Right lung (tissue), 5 donors: ENCODE data around the gene SLC4A5. TPM values are rescaled to one million over a fixed set of nuclear protein-coding genes. Genes with fewer than 3 reads are reported as not detected.
A peak's percentile ranks its signal among the peaks of the same experiment; 100 is the strongest.
"Not testable (repeated sequence)": the region's sequence is repeated elsewhere in the genome, so short reads cannot be mapped to it uniquely, and the experiment has no call there.

ENCODE experiments used
- DNase-seq, 2 donors: peaks; one replicate each; pipeline ENCODE4 v3.0.0-alpha.2; 2013
- polyA plus RNA-seq, 5 donors: library from polyadenylated mRNA; unstranded; fragments of 120-200 nt; gene quantifications; one replicate each; pipeline versions ENCODE4 v1.2.1 to v1.2.3, GENCODE V29; 2013; ENCODE audit warnings: inconsistent platforms in 1 of 5, low replicate concordance in 1 of 5; ENCODE audit not compliant: insufficient read length in 5 of 5, insufficient read depth in 1 of 5

SLC4A5 gene
- polyA plus RNA-seq, 5 donors: 5.2 to 9.9 (median 8.5) TPM

DNA sequence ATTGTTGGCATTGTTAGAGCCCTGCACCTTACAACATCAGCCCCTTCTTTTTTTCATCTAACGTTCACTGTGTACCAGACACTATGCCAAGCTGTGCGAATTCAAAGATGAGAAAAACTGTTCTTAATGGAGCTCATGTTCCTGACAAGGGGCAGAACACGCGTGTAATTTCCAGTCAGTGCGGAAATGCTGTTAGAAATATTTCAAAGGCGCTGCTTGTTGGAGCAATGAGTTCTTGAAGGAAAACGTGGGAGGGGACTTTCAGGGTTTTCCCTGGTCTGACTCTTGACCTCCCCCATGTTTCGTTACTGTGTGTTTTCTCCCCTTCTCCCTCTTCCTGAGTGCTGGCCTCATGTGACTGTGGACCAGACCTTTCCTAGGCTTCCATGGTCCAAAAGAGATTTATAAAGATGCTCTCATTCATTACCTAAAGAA, 143.3 kb downstream of the SLC4A5 start:
- DNase-seq: no peak

DNA sequence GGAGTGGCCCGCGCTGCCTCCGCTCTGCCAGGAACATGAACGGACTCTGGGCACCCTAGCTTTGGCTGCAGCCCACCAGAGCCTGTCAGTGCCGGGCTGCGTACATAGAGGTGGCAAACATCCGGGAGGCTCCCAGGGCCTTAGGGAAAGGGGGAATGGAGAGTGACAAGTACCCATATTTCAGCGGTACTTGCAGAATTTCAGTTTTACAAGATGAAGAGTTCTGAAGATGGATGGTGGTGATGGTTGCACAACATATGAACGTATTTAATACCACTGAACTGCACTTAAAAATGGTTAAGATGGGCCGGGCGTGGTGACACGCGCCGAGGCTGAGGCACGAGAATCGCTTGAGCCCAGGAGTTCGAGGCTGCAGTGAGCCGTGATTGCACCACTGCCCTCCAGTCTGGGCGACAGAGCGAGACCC, 143.9 kb downstream of the SLC4A5 start:
- DNase-seq: no peak

DNA sequence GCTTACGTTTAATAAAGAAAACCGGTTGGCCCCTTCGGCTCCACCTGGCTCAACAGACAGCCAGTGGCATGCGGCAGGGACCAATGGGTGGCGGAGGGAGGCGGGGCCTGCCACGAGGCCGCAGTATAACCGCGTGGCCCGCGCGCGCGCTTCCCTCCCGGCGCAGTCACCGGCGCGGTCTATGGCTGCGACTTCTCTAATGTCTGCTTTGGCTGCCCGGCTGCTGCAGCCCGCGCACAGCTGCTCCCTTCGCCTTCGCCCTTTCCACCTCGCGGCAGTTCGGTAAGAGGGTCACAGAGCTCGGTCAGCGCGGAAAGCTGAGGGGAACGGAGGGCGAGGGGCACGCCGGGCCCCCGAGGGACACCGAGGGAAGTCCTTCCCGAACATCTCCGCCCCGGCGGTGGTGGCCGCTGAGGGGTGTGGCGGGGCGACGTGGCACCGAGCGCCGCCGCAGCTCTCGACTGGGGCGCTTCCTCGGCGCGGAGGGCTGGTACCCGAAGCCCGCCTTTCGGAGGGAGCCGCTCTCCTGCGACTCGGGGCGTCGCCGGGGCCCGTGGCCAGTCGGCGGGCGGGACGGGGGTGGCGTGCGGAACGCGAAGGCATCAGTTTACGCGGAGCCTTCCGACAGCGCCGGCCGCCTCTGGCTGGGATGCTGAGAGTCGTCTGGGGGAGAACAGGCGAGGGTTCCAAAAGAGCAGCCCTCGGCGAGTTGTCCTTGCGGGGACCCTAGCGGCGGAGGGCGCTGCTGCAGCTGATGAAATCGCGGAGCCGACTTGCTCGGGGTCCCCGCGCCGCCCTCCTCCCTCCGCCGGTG, 144.5 kb downstream of the SLC4A5 start, which contains the start of gene MTHFD2:
Gene MTHFD2, plus strand, starts transcription at position 155 of the 814 bp plus-strand sequence. Its CDS starts 27 bp downstream, at position 182.
- DNase-seq: peak; percentile 82 to 84

DNA sequence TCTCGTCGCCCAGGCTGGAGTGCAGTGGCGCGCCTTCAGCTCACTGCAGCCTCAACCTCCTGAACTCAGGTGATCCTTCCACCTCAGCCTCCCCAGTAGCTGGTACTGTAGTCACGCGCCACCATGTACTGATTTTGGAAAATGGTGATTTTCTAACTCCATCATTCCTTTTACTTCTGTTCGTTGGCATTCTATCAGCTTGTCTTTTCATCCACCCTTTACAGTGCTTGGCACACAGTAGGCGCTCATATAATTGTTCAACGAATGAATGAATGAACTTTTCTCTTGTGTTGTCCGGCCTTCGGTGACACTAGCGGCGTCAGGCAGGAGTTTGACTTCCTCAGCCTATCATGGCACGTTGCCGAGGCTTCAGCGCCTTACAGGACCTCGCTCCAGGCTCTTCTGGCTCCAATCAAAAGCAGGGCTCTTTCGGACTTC, 145.2 kb downstream of the SLC4A5 start:
- no peak for DNase-seq

DNA sequence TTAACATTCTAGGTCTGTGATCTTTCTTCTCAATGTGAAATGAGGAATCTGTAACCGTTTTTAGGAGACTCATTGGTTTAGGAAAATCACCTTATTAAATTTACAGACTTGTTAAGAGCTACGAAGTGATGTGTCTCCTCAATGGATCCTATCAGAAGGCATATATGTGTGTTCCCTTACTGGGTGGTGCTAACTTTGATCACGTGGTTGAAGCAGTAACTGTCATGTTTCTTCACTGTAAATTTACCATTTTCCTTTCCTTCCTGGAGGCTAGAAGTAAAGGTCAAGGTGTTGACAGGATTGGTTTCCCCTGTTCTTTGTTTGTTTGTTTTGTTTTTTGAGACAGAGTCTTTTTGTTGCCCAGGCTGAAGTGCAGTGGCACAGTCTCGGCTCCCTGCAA, 146.2 kb downstream of the SLC4A5 start:
- DNase-seq: no peak

DNA sequence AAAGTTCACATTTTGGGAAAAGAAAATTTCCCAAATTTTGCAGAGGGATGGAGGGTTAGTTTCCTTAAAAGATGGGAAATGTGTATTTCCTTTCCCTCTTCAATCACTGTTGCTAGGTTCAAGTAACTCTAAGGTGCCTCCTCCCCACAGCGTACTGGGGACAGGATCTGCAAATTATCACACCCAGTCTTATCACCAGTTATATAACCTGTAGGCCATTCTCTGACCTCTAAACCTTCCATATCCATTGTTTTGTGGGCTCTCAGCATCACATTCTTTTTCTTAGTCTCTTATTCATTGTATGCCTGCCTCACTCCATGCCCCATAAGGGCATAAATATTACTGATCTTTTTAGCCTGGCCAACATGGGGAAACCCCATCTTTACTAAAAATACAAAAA, 148.4 kb downstream of the SLC4A5 start:
- no peak for DNase-seq

DNA sequence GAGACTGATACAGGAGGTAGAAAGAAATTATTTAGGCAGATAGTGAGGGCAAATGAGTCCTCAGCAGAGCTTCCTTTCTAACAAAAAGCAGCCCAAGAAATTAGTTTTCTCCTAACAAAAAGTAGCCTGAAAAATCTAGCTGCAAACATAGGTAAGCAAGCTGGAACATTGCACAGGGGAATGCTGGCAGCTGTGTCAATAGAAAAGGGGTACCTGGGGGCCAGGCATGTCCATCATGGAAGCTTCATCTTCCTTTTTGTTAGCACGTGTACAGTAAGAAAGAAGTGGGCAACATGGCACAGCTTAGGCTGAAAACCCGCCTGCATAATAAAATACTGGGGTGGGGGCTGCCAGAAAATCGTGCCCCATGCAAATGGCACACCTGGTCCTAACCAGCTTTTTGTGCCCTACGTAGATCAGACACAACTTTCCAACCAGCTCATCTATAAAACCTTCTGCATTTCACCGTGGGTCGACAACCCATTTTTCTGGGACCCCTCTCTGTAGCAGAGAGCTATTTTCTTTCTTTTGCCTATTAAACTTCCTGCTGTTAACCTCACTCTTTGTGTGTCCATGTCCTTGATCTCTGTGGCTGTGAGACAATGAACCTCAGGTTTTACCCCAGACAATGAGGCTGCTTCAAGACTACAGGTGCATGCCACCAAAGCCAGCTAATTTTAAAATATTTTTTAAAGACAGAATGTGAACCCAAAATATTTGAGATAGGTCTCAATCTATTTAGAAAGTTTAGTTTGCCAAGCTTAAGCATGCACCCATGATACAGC, 151.4 kb downstream of the SLC4A5 start:
- no peak for DNase-seq

DNA sequence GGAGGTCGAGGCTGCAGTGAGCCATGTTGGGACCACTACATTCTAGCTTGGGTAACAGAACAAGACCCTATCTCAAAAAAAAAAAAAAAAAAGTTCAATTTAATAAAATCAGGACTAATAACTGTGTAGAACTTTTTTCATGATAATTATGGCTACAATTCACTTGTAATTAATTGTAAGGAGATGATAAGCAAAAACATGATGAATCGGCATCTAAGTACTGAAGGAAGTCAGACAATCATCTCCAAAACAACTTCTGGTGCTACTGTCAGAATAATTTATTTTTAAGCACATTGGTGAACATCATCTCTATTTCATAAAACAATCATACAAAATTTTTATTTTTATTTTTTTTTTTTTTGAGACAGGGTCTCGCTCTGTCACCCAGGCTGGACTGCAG, 154.5 kb downstream of the SLC4A5 start:
- DNase-seq: no peak

DNA sequence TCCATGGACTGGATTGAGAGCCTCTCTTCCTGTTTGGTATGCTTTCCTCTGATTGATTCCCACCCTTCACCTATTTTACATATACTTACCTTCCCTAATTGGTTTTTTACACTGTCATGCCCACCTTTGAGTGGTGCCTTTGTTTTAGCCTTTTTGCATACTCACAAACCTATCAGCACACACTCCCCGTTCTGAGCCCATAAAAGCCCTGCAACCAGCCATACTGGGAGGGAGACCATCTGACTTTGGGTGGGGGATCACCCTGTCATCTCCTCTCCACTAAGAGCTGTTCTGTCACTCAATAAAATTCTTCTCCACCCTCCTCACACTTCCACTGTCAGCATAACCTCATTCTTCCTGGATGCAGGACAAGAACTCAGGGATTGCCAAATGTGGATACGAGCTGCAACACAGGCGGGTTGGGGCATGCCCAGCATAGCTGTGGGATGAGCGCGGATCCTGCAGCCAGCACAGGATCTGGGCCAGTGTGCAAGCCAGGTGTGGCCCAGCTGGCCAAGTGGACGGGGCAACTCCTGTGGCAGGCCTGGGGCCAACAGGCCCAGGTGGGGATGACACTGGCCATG, 155.1 kb downstream of the SLC4A5 start:
- DNase-seq: no peak

DNA sequence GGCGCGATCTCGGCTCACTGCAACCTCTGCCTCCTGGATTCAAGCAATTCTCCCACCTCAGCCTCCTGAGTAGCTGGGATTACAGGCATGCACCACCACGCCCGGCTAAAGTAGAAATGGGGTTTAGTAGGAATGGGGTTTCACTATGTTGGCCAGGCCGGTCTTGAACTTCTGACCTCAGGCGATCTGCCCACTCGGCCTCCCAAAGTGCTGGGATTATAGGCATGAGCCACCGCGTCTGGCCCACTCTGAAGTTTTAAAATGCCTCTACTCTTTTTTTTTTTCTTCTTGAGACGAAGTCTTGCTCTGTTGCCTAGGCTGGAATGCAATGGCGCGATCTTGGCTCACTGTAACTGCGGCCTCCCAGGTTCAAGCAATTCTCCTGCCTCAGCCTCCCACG, 156.5 kb downstream of the SLC4A5 start:
- not testable (repeated sequence) for DNase-seq

DNA sequence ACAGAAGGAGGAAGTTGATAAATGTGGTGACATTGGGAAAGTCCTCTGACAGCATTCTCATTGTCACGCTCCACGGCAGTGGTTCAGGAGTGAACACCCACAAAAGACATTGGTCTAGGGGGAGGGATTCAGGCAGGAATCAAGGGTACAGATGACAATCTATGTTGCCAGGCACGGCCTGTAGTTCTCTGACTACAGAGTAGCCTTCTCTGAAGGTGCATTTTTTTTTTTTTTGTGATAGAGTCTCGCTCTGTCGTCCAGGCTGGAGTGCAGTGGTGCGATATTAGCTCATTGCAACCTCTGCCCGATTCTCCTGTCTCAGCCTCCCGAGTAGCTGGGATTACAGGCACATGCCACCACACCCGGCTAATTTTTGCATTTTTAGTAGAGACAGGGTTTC, 157.2 kb downstream of the SLC4A5 start:
- no peak for DNase-seq

DNA sequence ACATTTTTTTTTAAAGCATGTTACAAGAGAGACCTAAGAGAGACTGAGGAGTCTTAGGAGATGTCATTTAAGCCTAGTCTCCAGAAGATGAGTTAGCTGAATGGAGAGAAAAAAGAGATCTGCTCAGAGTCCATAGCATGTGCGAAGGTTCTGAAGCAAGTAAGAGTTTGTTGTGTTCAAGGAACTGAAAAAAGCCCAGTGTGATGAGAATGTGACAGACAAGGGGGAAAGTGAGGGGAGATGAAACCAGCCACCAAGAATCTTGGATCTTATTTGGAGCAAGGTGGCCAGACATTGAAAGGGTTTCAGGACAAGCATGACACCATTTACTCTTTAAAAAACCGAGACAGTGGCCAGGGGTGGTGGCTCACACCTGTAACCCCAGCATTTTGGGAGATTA, 159.3 kb downstream of the SLC4A5 start:
- no peak for DNase-seq

DNA sequence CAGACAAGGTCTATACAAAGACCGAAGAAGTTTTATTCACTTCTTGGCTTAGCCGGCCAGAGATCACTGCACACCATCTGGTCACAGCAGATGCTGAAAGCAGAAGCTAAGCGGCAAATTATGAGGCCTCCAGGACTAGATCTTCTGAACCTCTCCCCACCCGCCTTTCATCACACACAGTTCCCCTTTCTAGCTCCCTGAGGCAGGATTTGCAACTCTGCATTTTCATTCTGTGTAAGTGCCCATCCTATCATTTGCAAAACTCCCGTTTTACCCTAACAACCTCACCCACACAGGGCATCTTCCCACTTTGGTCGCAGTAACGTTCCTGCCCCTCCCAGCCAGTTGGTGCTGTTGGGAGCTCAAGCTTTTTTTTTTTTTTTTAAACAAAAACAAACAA, 161.5 kb downstream of the SLC4A5 start:
- DNase-seq: no peak

DNA sequence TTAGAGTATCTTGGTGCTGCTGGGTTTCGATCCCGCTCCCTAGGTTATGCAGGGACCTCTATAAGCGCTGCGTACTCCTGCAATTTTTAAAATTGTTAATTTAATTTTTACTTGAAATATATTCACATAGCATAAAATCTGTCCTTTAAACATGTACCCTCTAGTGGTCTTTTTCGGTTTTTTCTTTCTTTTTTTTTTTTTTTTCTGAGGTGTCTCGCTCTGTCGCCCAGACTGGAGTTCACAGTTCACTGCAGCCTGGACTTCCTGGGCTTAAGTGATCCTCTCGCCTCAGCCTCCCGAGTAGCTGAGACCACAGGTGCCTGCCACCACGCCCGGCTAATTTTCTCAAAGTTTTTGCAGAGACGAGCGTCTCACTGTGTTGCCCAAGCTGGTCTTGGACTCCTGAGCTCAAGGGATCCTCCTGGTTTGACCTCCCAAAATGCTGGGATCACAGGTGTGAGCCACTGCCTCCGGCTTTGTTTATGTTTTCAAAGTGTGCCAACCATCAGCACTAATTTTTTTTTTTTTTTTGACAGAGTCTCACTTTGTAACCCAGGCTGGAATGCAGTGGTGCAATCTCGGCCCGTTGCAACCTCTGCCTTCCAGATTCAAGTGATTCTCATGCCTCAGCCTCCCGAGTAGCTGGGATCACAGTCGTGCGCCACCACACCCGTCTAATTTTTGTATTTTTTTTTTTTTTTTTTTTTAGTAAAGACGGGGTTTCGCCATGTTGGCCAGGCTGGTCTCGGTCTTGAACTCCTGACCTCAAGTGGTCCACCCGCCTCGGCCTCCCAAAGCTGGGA, 164.0 kb downstream of the SLC4A5 start:
- no peak for DNase-seq

DNA sequence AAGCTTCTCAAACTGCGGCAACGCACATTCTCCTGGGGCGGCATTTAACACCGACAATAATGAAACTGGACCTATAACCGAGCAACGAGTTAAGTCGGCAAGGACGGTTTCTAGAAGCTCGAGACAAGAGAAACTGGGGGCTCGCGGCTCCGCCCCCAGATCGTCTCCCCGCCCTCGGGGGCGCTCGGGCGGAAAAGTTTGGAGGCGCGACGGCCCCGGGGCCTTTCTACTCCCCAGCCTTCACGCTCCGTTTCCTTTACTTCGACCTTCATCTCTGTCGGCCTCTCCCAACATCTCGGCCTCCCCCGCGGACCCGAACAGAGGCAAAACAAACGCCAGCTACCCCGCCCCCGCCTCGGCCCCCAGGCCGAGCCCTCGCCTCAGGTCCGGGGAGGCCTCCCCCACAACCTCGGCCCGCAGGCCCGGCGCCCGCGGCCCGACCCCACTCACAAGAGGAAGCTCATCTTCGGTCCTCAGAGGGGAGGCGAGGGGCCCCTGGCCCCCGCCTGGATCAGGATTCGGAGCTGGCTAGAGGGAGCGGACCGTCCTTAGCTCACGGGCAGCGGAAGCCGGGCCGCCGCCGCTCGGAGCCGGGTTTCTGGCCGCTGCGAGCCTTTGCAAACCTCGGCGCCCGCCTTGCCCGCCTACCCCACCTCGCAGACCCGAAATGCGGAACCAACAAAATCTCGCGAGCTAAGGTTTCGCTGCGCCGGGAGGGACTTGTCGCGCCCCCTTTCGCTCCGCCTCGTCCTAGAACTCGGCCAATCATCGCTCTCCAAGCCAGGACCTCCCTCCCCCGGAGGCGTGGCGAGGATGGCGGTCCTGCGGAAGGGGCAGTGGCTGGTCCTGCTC, 164.8 kb downstream of the SLC4A5 start, which contains the start of gene MOB1A:
Gene MOB1A, minus strand, starts transcription at position 669 of the 852 bp plus-strand sequence. Its CDS starts 205 bp downstream, at position 464.
- DNase-seq: peak; percentile 97 to 98

DNA sequence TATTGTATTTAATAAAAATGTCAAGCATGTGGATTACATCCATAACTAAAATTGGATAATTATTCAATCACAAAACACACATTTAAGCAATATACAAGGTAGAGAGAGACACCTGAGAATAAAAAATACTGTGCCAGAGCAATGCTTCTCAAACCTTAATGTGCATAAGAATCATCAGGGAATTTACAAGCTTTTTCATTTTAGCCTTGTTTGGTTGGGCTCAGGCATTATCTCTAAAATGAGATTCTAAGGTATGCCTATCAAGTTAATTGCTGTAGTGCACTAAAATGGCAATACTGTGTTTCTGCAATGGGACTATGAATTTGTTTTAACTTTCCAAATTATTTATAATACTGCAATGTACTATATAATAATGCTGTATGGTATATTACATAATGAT, 165.5 kb downstream of the SLC4A5 start:
- DNase-seq: no peak

DNA sequence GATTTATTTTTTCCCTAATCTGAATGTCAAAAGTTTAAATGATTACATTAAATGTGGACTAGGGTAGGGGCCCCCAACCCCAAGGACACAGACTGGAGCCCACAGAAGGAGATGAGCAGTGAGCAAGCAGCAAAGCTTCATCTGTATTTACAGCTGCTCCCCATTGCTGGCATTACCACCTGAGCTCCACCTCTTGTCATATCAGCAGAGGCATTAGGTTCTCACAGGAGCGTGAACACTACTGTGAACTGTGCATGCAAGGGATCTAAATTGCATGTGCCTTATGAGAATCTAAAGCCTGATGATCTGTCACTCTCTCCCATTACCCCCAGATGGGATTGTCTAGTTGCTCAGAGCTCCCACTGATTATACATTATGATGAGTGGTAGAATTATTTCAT, 168.3 kb downstream of the SLC4A5 start:
- DNase-seq: no peak

DNA sequence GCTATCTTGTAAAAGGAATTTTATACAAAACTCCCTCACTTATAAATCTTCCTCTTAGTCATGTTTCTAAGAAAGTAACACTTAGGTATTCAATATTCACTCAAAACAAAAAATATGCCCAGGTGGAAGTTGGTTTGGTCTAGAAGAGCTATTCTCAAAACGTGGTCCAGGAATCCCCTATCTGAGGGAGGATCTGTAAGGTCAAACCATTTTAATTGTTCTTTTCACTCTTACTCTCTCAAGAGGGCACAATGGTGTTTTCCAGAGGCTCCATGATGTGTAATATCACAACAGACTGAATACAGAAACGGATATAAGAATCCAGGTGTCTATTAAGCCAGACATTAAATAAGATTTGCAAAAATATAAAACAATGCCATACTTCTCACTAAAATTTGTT, 174.5 kb downstream of the SLC4A5 start:
- DNase-seq: no peak
